ENCODE results near the gene CDON.

DNA sequence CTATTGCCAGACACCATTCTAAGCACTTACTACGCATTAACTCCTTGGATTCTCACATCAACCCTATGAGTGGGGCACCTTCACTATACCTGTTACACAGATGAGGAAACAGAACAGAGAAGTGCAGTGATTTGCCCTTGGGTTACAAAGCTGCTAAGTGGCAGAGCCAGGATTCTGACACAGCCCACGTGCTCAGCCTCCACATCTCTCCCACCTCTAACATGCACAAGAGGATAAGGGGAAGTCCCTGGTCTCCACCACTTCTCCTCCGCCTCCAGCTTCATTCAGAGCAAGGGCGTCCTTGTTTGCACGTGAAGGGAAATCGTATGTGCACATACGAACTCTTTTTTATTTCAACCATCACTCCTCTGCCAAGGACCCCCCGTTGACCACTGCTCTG, 53.7 kb downstream of the CDON start:
- TF ChIP-seq, protein P1, sequence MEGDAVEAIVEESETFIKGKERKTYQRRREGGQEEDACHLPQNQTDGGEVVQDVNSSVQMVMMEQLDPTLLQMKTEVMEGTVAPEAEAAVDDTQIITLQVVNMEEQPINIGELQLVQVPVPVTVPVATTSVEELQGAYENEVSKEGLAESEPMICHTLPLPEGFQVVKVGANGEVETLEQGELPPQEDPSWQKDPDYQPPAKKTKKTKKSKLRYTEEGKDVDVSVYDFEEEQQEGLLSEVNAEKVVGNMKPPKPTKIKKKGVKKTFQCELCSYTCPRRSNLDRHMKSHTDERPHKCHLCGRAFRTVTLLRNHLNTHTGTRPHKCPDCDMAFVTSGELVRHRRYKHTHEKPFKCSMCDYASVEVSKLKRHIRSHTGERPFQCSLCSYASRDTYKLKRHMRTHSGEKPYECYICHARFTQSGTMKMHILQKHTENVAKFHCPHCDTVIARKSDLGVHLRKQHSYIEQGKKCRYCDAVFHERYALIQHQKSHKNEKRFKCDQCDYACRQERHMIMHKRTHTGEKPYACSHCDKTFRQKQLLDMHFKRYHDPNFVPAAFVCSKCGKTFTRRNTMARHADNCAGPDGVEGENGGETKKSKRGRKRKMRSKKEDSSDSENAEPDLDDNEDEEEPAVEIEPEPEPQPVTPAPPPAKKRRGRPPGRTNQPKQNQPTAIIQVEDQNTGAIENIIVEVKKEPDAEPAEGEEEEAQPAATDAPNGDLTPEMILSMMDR (IDR thresholded peaks at IDR 0.05; ENCODE audit: borderline replicate concordance, extremely low read depth, low read length, poor library complexity, severe bottlenecking): no peak
- TF ChIP-seq EZH2 (IDR thresholded peaks at IDR 0.05; ENCODE audit: borderline replicate concordance, low read depth, low read length, severe bottlenecking): no peak

Data from DND-41 (cell line).